CD4-positive, alpha-beta T cell treated with Interleukin-15 for 1 hour (primary cell): ENCODE results near the gene TMEM222.

Experiments used
- DNase-seq: peaks from one replicate; pipeline ENCODE4 v3.0.0-alpha.2; 2020

TMEM222 gene

DNA sequence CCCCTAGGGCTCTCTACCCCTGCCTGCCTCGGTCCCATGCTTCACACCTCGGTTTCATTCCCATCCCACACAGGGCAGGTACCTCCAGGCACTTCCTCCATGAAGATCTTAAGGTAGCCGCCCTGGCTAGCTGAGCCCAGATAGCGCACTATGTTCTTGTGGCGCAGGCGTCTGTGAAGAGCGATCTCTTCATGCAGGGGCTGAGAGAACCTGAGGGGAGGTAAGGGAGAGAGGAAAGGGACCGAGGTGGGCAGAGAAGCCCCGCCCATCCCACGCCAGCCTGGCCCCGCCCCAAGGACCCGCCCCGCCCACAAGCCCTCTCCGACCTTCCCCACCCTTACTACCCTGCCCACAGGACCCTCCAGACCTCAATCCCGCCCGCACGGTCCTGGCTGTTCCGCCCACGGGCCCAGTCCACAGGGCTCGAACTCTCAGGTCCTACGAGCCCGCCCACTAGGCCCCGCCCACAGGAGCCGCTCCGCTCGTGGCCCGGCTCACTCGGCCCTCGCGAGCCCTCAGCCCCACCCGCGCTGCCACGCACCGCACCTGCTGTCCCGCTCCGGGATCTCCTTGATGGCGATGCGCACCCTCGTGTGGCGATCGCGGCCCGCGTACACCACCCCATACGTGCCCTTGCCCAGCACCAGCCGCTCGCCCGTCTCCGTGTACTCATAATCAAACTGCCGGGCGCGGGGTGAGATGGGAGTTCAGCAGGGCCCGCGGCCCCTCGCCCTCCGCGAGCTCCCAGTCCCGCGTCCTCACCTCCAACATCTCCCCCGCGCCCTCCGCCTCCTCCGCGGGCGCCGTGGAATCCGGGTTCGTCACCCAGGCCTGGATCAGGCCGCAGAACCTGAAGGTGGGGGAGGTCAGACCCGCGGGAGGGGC lies 38.4 kb downstream of the TMEM222 start:
- DNase-seq = peak; percentile 44

DNA sequence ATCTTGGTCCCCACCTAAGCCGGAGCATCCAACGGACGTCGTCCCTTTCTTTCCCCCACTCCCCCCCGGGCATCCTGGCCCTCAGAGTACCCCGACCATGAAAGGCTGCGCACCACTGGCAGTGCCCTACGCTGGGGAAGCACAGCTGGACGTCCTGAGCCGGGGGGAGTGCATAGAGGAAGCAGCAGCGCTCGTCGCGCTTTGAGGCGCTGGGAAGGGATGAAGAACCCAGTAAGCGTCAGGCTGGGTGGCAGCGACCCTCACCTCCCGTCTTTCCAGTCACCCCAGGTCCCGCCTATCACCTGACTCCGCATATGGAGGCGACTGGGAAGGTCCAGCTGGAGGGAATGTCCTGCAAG lies 39.1 kb downstream of the TMEM222 start:
- DNase-seq = no peak

DNA sequence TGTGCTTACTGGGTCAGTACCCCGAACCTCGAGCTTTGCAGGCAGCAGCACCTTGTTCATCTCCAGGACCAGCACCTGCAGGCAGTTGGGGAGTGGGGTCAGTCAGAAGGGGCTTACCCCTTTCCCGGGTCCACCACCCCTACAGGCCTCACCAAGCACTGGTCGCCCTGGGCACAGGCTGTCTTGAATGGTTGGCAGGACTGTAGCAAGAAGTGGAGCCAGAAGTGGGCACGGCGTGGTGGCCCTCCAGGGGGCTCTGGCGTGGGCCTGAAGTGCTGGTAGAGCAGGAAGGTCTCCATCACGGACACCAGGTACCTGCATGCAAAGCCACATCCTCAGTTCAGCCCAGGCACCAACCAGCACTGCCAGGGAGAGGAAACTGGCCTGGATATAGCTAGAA lies 39.6 kb downstream of the TMEM222 start:
- no peak for DNase-seq

DNA sequence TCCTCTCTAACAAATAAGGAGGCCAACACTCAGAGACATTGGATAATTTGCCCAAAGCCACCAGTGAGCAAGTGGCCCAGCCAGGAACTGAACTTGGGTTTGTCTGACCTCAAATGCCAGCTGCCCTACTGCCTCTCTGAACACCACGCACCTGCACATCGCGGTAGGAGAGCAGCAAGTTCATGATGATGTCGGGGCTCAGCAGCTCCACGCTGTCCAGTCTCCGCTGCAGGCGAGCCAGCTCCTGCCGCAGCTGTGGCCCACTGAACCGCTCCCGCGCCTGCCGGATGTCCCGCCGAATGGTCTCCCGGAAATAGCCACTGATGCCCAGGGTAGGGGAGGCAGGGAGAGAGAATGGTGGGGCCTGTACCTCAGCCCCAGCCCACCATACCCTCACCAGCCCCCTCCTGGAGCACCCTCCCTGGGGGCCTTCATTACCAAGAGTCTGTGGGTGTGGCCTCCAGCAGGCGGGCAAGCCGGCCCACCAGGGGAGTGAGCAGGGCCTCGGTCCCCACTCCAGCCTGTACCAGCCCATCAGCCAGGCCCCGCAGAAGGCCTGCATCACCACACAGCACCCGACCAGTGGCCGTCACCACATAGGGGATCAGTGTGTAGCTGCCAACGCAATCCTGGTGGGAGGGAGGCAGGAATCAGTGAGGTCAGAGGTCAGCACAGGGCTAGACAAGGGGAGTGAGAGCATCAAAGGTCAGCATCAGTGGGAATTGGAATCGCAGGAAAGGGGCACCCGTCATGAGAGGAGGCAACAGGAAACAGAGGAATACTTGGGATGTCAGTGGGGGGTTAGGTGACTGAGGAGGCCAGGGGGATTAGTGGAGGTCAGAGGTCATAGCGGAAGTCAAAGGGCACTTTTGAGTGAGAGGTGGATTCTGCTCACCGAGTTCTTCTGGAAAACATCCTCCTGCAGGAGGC lies 42.1 kb downstream of the TMEM222 start:
- DNase-seq = no peak

DNA sequence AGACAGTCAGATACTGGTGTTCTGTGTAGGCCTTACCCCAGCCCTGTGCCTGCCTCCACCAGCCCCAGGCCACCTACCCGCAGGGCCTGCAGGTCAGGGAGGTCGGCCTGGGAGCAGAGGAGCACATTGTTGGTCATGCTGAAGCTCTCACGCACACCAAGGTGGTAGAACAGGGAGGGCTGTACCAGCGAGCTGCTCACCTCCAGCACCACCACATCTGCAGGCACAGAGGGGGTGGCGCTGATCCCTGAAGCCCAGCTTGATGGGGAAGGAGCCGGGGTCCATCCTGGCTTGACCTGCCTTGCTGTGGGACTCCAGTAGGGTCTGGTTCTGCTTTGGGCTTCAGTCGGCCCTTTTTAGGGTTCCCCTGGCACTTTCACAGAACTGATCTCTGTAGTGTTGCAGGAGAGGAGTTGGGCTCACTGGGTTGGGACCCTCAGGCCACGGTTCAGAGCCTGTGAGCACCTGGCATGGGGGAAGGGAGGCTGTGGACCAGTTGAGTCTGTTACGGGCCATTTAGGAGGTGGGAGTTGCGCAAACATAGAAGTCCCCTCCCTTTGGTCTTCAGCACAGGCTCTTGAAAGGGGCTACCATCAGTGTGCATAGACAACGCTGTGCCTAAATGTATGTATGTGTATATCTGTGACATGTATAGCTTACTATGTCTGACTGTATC lies 42.9 kb downstream of the TMEM222 start:
- DNase-seq = no peak

DNA sequence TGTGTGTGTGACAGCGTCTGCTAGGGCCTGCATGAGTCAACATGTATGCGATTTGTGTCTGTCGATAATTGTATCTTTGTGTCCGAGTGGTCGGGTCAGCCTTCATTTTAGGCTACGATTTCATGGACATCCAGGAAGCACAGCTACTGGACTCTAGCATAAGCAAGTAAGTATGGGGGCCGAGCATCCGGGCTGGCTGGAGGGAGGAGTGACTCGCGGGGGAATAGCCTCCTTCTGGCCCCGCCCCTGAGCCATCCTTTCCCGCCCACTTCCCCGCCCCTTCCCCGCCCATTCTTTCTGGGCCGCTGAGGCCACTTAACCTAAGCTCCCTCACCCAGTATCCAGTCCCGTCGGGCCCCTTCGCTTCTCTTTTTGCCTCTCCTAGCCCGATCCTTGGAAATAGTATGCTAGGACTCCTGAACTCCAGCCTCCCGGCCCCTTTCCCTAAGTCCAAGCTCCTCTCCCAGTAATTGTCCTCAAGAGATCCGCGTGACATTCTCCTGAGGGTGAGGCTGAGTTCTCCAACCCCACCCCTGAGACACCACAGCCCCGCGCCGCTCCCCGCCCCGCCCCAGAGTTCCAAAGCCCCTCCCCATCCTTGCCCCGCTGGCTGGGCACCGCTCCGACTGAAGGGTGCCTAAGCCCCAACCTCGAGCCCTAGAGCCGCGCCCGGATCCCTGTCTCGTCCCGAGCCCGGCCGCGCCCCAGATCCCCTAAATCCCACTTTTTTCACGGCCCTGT lies 43.6 kb downstream of the TMEM222 start:
- peak; percentile 77 for DNase-seq

DNA sequence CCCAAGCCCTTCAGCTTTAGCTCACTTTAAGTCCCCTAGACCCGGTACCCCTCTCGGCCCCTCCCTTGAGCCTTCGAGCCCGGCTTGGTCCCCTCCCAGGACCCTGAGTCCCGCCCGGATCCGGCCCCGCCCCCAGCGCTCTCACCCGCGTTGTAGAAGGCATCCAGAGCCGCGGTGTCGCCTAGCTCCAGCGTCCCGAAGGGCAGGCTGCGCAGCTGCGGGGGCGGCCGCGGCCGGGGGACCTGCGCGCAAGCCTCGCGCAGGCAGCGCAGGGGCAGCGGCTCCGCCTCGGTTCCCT lies 44.1 kb downstream of the TMEM222 start:
- DNase-seq = peak; percentile 65

DNA sequence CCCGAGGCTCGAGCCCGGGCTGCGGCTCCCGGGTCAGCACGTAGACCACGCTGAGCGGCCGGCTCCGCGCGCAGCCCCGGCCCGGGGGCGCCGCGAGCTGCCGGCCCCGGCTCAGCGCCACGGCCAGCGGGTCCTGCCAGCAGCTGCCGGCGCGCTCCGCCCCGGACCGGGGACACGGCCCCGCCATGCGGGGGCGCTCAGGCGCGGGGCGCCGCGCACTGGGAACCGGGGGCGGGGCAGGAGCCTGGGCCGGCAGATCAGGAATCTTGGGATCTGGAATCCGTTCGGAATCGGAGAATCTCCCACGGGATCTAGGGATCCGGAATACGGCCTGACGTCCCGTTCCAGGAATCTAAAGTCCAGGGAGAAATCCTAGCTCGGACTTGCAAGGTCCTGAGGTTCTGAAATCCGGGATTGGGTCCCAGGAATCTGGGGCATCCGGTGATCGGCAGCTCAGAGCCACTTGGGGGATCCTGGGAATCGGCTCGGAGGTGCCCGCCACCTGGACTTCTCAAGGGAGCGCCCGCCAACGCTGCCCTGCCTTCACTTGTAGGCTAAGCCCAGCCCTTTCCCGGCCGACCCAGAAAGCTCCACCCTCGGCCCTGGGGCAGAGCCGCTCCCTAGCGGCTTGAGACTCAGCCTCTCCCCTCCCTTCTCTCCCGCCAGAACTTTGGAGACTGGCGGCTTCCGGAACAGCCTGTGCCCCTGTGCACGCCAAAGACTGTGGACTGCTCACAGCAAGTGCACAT lies 44.6 kb downstream of the TMEM222 start, which contains the start of gene MAP3K6:
TSS of gene MAP3K6 (minus strand) at position 551 of the 749 bp plus-strand sequence. CDS start at position 187, 364 bp downstream.
- no peak for DNase-seq

DNA sequence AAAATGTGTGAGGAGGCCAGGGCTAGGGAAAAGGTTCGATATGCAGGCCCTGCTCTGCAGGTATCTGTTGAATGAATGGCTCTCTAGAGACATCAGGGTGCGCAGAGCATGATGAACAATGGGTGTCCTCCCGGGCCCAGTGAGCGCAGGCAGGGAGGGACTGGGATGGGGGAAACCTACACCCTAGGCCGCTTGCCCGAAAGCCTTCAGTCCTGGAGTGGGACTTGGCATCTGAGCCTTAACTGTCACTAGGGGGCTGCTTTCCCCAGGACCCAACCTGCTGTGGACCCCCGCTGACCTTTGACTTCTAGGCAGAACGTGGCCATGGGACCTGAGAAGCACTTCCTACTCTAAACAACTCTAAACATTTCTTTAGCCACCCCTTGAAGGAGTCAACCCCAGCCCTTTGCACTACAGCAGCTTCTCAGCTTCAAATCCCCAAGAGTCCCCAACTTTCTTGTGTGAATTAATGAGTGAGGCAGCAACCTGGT lies 45.2 kb downstream of the TMEM222 start:
- no peak for DNase-seq

DNA sequence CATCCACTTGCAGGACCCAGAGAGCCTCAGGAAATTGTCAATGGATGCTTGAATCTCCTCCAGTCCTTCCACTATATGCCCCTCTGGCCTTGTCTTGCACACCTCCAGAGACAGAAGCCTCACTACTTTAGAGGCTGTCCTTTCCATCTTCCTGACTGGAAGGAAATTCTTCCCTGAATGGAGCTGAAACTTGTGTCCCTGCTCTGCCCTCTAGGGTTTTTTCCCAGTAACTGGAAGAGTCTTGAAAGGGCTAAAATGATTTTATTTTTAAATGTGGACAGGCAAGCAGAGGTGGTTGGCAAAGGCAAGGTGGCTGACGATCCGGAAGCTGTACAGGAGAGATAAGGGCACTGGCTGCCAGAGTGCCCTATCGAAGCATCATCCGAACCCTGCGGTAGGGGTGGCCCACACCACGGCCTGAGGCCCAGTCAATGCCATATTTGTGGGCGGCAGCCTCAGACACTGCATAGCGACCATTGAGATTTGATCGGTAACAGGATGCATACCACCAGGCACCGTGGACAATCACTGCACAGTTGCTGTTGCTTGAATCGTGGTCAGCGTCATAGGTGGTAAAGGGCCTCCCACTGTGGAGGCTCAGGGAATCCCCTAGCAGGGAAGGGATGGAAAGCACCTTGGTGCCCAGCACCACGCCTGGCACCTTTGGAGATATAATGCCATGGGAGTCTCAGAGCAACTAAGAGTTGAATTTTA lies 47.1 kb downstream of the TMEM222 start:
- peak; percentile 32 for DNase-seq

DNA sequence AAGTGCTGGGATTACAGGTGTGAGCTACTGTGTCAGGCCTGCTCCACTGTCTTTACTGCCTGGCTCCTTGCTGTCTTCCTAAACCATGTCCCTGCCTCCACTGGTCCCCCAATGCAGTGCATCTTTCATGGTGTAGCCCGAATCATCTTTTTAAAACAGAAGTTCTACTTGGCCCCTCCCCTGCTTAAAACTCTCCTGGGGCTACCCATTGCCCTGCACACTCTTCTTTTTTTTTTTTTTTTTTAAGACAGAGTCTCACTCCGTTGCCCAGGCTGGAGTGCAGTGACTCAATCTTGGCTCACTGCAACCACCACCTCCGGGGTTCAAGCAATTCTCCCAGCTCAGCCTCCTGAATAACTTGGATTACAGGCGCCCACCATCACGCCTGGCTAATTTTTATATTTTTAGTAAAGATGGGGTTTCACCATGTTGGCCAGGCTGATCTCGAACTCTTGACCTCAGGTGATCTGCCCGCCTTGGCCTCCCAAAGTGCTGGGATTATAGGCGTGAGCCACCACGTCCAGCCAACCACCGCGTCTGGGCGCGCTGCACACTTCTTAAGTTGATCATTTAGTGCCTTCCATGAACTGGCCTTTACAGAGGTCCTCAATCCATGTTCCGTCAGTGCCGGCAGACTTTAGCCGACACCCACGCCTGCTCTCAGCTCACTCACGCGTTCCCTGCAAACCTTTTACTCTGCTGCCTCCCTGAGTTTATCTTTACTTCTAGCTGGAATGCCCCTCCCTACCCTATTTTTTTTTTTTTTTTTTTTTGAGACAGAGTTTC lies 50.3 kb downstream of the TMEM222 start:
- no peak for DNase-seq

DNA sequence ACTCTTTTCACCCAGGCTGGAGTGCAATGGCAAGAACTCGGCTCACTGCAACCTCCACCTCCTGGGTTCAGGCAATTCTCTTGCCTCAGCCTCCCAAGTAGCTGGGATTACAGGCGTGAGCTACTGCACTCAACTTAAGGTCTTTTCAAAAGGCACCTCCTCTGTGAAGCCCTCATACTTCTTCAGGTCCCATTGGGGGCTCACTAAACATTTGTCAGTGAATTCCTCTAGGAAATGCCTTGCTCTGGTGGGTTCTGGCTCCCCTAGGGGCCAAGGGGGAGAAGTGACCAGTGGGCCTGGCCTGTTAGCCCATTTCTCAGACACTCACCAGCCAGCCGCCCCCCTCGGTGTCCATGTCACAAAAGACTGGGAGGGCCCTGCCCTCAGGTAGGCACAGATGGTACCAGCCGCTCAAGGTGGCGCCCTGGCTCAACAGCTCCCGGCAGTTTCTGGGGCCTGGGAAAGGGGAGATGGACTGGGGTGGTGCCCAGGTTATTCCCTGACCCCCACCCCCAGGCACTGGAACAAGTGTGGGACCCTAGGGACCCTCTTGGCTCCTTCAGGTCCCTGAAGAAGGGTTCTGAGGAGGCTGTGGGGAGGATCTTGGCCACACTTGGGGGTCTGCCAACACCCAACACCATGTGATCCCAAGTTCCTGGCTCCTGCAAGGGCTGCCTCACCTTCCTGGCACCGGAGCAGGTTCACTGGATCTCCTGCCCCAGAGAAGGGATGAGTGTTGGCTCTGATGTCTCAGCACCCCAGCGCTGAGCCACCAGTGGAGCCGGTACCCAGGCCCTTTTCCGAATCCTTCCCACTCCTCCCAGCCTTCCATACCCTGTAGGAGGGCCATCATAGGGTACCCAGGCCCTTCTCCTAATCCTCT lies 51.1 kb downstream of the TMEM222 start:
- no peak for DNase-seq

DNA sequence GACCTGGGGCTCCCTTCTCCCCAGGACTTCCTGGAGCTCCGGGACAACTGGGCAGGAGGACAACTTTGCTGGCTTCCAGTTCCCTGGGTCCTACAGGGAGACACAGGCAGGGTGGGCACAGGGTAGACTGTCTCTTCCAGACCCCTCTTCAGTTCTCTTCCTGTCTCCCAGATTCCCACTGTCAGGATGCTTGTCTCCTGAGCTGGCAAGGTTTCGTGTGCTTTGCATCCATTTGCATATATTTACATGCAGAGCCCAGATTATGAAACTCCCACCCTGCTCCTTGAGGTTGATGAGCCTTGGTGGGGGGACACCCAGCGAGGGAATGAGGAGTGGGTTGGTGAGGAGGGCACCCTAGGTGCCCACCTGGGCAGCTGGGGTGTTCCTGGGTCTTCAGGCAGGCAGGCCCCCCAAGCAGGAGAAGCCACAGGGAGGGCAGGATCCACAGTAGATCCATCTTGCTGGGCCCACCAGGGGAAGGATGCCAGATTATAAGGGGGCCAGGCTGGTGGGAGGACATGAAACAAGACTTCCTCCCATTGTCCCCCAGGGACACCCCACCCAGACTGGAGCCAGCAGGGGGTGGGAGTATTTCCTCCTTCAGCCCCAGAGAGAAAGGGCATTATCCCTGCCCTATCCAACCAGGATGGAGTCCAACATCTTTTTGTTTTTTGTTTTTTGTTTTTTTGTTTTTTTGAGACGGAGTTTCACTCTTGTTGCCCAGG lies 52.6 kb downstream of the TMEM222 start, which contains the start of gene FCN3:
TSS of gene FCN3 (minus strand) at position 463 of the 725 bp plus-strand sequence. CDS start at position 457, 6 bp downstream.
- DNase-seq = no peak

DNA sequence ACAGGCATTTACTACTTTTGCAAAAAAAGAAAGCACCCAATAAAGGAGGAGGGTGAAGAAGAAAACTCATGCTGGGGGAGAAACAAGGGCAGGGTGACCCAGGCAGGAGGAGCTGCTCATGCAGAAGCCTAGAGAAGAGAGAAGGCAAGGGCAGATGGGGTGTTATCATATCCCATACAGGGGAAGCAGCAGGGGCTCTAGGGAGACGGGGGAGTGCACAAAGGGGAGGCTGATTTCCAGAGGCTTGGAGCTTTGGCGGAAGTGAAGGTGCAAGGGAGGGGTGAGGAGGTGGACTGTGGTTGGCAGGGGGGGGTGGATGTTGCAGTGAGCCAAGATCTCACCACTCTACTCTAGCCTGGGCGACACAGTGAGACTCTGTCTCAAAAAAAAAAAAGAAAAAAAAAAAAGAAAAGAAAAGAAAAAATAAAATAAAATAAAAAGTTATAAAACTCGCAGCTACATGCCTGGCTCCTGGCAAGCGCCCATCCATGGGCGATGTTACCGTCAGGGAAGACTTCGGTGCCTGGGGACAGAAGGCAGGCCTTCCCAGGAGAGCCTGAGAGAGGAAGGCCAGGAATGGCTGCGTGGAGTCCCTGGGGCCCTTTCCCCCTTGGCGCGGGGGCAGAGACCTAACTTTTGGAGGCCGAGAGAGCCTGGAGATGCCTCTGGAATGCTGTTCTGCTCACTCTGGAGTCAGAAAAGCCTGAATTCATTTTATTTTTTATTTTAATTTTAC lies 56.0 kb downstream of the TMEM222 start:
- DNase-seq = no peak

DNA sequence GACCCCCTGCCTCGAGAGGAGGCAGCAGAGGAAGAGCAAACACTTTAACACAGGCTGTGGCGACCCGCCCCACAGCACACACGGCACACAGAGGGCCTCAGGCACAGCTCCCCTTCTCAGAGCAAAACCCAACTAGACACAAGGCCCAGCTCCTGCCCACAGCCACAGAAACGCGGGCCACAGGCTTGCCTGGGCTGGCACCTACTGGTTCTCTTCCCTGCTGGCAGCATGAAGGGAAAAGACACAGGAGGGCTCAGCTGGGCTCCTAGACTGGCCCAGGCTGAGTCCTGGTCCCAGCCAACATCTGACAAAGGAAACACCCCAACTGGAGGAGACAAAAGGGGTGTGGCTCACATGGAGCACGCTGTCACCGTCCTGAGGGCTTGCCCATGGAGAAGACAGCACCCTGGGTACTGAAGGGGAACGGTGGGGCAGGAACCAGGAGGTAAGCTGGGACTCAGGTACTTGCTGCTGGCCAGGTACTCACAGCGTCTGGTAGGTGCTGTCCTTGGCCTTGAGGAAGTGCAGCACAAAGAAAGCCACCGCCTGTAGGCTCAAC lies 57.7 kb downstream of the TMEM222 start:
- DNase-seq = no peak

DNA sequence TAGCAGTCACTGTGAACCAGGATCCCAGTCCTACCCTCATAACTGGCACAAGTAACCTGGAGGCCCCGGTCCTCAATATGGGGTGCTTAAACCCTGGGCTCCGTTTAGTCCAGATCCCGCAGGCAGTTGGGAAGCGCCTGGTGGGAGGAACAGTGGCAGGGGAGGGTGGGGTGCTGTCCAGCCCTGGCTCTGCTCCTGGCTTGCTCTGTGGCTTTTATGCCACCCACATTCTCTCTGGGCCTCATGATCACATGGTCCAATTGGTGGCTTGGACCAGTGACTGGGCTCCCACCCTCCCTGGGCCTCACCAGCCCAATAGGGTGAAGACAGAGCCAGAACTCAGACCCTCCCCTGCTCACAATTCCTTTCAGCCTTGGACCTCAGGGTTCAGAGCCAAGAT lies 58.3 kb downstream of the TMEM222 start:
- DNase-seq = no peak
